ENCODE data around the gene LYRM4.

GRCh38 chr6:5132731-5133130, 128.0 kb downstream of the LYRM4 start:
- no peak for TF ChIP-seq CTCF (optimal IDR thresholded peaks at IDR 0.05 in 1 of 3, IDR thresholded peaks at IDR 0.05 in 1 of 3, conservative IDR thresholded peaks at IDR 0.05 in 1 of 3; ENCODE audit: extremely low read depth in 1 of 3, insufficient read depth in 2 of 3, low read length in 3 of 3)
- no peak for TF ChIP-seq EZH2 (IDR thresholded peaks at IDR 0.05; ENCODE audit: low read length)
